ENCODE results near the gene ZNF286A.
"Not testable (repeated sequence)": the region's sequence is repeated elsewhere in the genome, so short reads cannot be mapped to it uniquely, and the experiment has no call there.

DNA sequence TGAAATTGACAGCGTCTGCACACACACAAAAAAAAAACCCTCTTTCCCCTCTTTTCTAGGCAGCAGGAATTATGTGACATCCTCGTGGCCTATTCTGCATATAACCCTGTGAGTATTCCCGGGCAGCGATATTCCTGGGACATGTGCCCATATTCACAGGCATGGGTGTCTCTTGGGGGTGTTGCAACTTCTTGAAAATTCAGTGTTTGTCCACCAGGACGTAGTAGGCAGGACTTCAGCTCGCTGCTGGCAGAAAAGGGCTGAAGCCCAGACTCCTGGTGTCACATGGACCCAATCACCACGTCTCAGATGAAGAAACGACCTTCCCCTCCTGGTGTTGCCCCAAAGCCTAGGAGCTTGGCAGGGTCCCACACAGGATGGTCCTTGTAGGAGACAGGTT is 40.5 kb downstream of the ZNF286A start:
- TF ChIP-seq, protein P1, sequence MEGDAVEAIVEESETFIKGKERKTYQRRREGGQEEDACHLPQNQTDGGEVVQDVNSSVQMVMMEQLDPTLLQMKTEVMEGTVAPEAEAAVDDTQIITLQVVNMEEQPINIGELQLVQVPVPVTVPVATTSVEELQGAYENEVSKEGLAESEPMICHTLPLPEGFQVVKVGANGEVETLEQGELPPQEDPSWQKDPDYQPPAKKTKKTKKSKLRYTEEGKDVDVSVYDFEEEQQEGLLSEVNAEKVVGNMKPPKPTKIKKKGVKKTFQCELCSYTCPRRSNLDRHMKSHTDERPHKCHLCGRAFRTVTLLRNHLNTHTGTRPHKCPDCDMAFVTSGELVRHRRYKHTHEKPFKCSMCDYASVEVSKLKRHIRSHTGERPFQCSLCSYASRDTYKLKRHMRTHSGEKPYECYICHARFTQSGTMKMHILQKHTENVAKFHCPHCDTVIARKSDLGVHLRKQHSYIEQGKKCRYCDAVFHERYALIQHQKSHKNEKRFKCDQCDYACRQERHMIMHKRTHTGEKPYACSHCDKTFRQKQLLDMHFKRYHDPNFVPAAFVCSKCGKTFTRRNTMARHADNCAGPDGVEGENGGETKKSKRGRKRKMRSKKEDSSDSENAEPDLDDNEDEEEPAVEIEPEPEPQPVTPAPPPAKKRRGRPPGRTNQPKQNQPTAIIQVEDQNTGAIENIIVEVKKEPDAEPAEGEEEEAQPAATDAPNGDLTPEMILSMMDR (IDR thresholded peaks at IDR 0.05), result not testable (repeated sequence)
- not testable (repeated sequence) for TF ChIP-seq POLR2A (IDR thresholded peaks at IDR 0.05)
